ENCODE results near the gene SERGEF. TPM values are rescaled to one million over a fixed set of nuclear protein-coding genes. Genes with fewer than 3 reads are reported as not detected.

SERGEF gene
- total RNA-seq, 1 experiment from 2014 or later: 26.1 TPM

GRCh38 chr11:17813391-17814059 lies 199.3 kb downstream of the SERGEF start:
- peak; percentile 48 for DNase-seq (ENCODE audit: low spot score)

GRCh38 chr11:17812865-17813187 lies 200.0 kb downstream of the SERGEF start:
- DNase-seq (ENCODE audit: low spot score): no peak

GRCh38 chr11:17812091-17812864 lies 200.6 kb downstream of the SERGEF start:
- DNase-seq (ENCODE audit: low spot score): no peak

- DNase-seq (ENCODE audit: low spot score): no peak
These were observed 201.5 kb downstream of the SERGEF start for GRCh38 chr11:17811352-17811751.

GRCh38 chr11:17810746-17811145 lies 202.1 kb downstream of the SERGEF start:
- peak; percentile 12 for DNase-seq (ENCODE audit: low spot score)

GRCh38 chr11:17810041-17810440 lies 202.8 kb downstream of the SERGEF start:
- DNase-seq (ENCODE audit: low spot score): no peak

GRCh38 chr11:17807034-17807433 lies 205.8 kb downstream of the SERGEF start:
- DNase-seq (ENCODE audit: low spot score): no peak

GRCh38 chr11:17805873-17806272 lies 207.0 kb downstream of the SERGEF start:
- DNase-seq (ENCODE audit: low spot score): no peak

- no peak for DNase-seq (ENCODE audit: low spot score)
These were observed 207.8 kb downstream of the SERGEF start for GRCh38 chr11:17805043-17805442.

- DNase-seq (ENCODE audit: low spot score): no peak
These were observed 209.0 kb downstream of the SERGEF start for GRCh38 chr11:17803754-17804334.

- DNase-seq (ENCODE audit: low spot score): no peak
These were observed 210.4 kb downstream of the SERGEF start for GRCh38 chr11:17802491-17802890.

- no peak for DNase-seq (ENCODE audit: low spot score)
These were observed 211.7 kb downstream of the SERGEF start for GRCh38 chr11:17801166-17801565.

- no peak for DNase-seq (ENCODE audit: low spot score)
These were observed 213.7 kb downstream of the SERGEF start for GRCh38 chr11:17799147-17799546.

GRCh38 chr11:17798716-17799115 lies 214.1 kb downstream of the SERGEF start:
- DNase-seq (ENCODE audit: low spot score): no peak

GRCh38 chr11:17798253-17798652 lies 214.6 kb downstream of the SERGEF start:
- DNase-seq (ENCODE audit: low spot score): no peak

- no peak for DNase-seq (ENCODE audit: low spot score)
These were observed 216.7 kb downstream of the SERGEF start for GRCh38 chr11:17796154-17796553.

GRCh38 chr11:17794981-17795380 lies 217.9 kb downstream of the SERGEF start:
- no peak for DNase-seq (ENCODE audit: low spot score)

GRCh38 chr11:17793642-17794170 lies 219.1 kb downstream of the SERGEF start:
- no peak for DNase-seq (ENCODE audit: low spot score)

GRCh38 chr11:17792161-17792560 lies 220.7 kb downstream of the SERGEF start:
- no peak for DNase-seq (ENCODE audit: low spot score)

GRCh38 chr11:17791144-17791543 lies 221.7 kb downstream of the SERGEF start:
- DNase-seq (ENCODE audit: low spot score): no peak

GRCh38 chr11:17790453-17790852 lies 222.4 kb downstream of the SERGEF start:
- no peak for DNase-seq (ENCODE audit: low spot score)

- DNase-seq (ENCODE audit: low spot score): no peak
These were observed 224.8 kb downstream of the SERGEF start for GRCh38 chr11:17788084-17788483.

Measured in A172 (cell line).